GM23338 (cell line): ENCODE data around the gene CYP2J2.

Experiments
- CREB1 ChIP-seq: fragments of 250-450 bp; sonication (Bioruptor Pico); IDR thresholded peaks from 2 replicates; pipeline ENCODE4 v1.5.0; 2020; ENCODE audit warnings: low read depth, mild to moderate bottlenecking, moderate library complexity
- CTCF ChIP-seq, 2 experiments: fragments of 200-600 bp in 1 of 2; sonication (generic) in 1 of 2; conservative IDR thresholded peaks; 2 replicates each; pipeline versions ENCODE4 v1.5.1 to v1.6.1; 2016 to 2017; ENCODE audit warnings: antibody characterized with exemption in 2 of 2, low read depth in 2 of 2, mild to moderate bottlenecking in 2 of 2, moderate library complexity in 1 of 2
- EZH2 ChIP-seq: fragments of 200-600 bp; sonication (generic); IDR thresholded peaks from one replicate; pipeline ENCODE4 v1.8.0; 2017; ENCODE audit warnings: antibody characterized with exemption, mild to moderate bottlenecking, low read depth; ENCODE audit not compliant: unreplicated experiment
- EZH2phosphoT487 ChIP-seq: fragments of 200-600 bp; sonication (generic); IDR thresholded peaks from one replicate; pipeline ENCODE4 v1.8.1; 2018; ENCODE audit warnings: antibody characterized with exemption; ENCODE audit not compliant: unreplicated experiment
- POLR2AphosphoS5 ChIP-seq: IDR thresholded peaks from 2 replicates; pipeline ENCODE4 v1.6.1; 2016; ENCODE audit warnings: antibody characterized with exemption, low read depth

- TF ChIP-seq EZH2phosphoT487 (no peak), CTCF (conservative IDR thresholded peaks at IDR 0.05; ENCODE audit: low read depth in 2 of 2) (peak; percentile 95 to 99), EZH2 (no peak), CREB1 (no peak), POLR2AphosphoS5 (no peak)
Measured at GRCh38 chr1:59971464-59971911, 44.9 kb upstream of the CYP2J2 start.
